Motor neuron (in vitro differentiated cells): ENCODE data around the gene SAMSN1. TPM values are rescaled to one million over a fixed set of nuclear protein-coding genes. Genes with fewer than 3 reads are reported as not detected.
"Not testable (repeated sequence)": the region's sequence is repeated elsewhere in the genome, so short reads cannot be mapped to it uniquely, and the experiment has no call there.

Experiments
- ATAC-seq, 8 experiments: fragments of 200-7000 bp; cut with Tn5 transposase; replicated peaks in 6 of 8; 2 replicates each; pipeline ENCODE4 v1.8.0; 2021; ENCODE audit warnings: mild to moderate bottlenecking in 8 of 8, moderate library complexity in 8 of 8
- H3K27ac ChIP-seq, 2 donors: fragments of 250-450 bp; sonication (Bioruptor Pico); 2 replicates each; pipeline ENCODE4 v1.9.0; 2021; ENCODE audit warnings: antibody characterized with exemption in 2 of 2, mild to moderate bottlenecking in 2 of 2, moderate library complexity in 1 of 2
- H3K4me1 ChIP-seq, 2 donors: fragments of 250-450 bp; sonication (Bioruptor Pico); replicated peaks in 1 of 2; 2 replicates each; pipeline ENCODE4 v1.6.1; 2021; ENCODE audit warnings: antibody characterized with exemption in 2 of 2, mild to moderate bottlenecking in 2 of 2, moderate library complexity in 1 of 2
- H3K4me3 ChIP-seq, 5 donors: fragments of 250-450 bp; sonication (Bioruptor Pico); 2 replicates each; pipeline ENCODE4 v1.9.0; 2021; ENCODE audit warnings: antibody characterized with exemption in 5 of 5, mild to moderate bottlenecking in 5 of 5, moderate library complexity in 4 of 5
- WGBS, 10 experiments: fragments of 450-650 bp; shearing (Covaris generic); methylation state at CpG; one replicate each; pipeline ENCODE4 v1.0.0; 2022; 5-methylcytosine and 5-hydroxymethylcytosine counted together
- in situ Hi-C, 9 experiments: fragments of 400-800 bp; cut with MboI; loops; one replicate each; pipeline ENCODE4 v1.15.0; 2021; ENCODE audit warnings: low sequenced_read_pairs in 9 of 9, low pct_unique_long_range_greater_than_20kb in 2 of 9; ENCODE audit not compliant: unreplicated experiment in 9 of 9
- total RNA-seq, 8 experiments: library from RNA; unstranded; fragments of 300-600 nt; gene quantifications; 2 replicates each; pipeline versions ENCODE4 v1.2.3 to v1.2.4, GENCODE V29; 2022

Gene SAMSN1
- total RNA-seq, 8 experiments from 2014 or later: 0.29 to 1.5 (median 0.34) TPM; not detected in 2

DNA sequence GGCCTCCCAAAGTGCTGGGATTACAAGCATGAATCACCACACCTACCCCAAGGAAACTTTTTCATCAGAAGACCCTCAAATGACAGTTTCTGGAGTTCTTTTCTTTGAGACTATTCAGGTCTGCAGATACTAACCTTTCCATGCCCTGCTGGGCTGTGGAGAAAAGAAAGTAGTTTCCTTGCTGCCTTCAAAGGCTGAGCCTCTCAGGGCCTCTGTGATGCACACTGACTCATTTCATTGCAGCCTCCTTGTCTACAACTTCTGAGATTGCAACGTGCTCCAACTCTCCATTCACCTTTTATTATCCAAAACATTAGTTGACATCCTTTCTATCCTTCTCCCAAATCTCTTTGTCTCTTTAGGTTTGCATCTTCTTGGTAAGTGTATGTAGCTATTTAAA is 8.8 kb upstream of the SAMSN1 start:
- 0 to 86% (median 29%) methylated on average over 1 of the region's 1 CpG; no CpG with 5 or more reads in 1 of the 10 experiments for WGBS, 10 experiments
- in situ Hi-C loops: no loop called here
- ATAC-seq: no peak

DNA sequence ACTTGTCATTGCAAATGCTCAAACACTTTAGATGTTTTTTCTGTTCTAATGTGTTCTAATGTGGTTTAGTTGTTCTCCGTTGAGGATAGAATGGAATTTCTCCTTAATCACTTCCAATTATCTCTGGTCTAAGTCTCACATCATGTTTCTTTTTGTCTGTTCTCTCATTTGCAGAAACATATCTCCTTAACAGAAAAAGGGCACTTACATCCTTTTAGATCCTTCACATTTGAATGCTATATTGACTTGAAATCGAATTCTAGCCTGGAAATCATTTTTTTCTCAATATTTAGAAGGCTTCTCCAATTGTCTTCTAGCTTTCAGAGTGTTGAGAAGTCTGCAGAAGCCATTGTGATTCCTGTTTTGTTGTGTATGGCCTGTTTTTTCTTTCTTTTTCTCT is 7.3 kb upstream of the SAMSN1 start:
- in situ Hi-C loops: no loop called here
- Histone ChIP-seq H3K4me3 (no peak overlapping the region), H3K4me1 (no peaks in the 10 kb centered on the region), H3K27ac (no peak overlapping the region)
- WGBS, 10 experiments: 0 to 87% (median 68%) methylated on average over 1 to 2 of the region's 2 CpGs
- no peak for ATAC-seq

More for the DNA sequence above, 8.8 kb upstream of the SAMSN1 start:
- Histone ChIP-seq H3K27ac (no peak overlapping the region), H3K4me1 (no peaks in the 10 kb centered on the region), H3K4me3 (no peak overlapping the region)

DNA sequence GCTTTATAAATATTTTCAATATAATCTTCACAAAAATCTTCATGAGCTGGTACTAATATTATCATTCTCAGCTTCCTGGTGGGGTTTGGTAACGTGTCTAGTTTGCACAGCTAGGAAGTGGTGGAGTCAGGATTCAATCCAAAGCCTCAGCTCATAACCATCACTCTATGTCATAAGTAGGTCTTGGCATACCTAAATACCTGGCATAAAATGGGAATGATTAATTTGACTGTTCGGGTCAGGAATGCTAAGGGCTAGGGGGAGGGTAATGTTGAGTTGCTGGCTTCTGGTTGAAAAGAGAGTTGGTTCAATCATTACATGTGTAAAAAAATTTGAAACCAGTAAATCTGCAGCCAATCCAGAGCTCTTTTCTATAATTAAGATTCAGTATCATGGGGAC is 5.6 kb upstream of the SAMSN1 start:
- ATAC-seq: no peak
- WGBS, 10 experiments: 13 to 100% (median 78%) methylated on average over 1 to 2 of the region's 2 CpGs; no CpG with 5 or more reads in 3 of the 10 experiments
- Histone ChIP-seq H3K4me1 (no peaks in the 10 kb centered on the region), H3K27ac (no peak overlapping the region), H3K4me3 (no peak overlapping the region)
- in situ Hi-C loops: no loop called here

DNA sequence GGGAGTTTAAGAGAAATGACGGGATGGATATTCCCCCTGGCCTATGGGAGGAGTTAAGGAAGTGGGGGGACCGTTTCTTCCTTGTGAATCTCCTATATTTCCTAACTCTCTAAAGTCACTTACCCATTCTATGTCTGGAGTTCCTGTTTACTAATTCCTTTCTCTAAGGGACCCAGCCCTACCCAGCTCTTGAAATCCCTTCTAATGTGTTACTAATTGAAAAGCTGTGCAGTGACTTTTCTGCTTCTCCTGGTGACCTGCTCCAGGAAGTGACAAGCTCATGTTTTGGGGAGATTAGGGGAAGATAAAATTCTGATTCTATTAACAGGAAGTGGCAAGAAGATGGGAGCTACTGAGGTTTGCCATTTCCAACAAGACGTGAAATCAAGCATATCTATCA is 4.0 kb upstream of the SAMSN1 start:
- Histone ChIP-seq H3K27ac (no peak overlapping the region), H3K4me1 (no peaks in the 10 kb centered on the region), H3K4me3 (no peak overlapping the region)
- 0 to 100% (median 62%) methylated on average over 1 to 3 of the region's 3 CpGs; no CpG with 5 or more reads in 2 of the 10 experiments for WGBS, 10 experiments
- in situ Hi-C loops: no loop called here
- no peak for ATAC-seq

DNA sequence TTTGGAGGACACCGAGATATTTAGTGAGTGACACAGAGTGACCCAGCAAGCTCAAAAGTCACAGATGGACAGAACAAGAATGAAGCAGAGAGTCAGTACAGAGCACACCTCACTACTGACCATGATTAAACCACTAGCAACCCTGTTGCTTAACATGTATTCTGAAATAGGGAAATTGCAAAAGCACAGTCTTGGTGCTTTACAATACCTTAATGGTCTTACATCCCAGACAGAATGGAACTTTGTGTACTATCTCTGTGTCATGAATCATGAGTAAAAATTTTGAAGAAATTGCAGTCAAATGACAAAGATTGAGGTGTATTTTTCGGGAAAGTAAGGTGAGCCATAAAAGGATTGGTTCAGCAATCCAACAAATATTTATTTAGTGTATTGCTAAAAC is 2.7 kb upstream of the SAMSN1 start:
- Histone ChIP-seq H3K4me3 (no peak overlapping the region), H3K27ac (no peak overlapping the region), H3K4me1 (no peaks in the 10 kb centered on the region)
- 8 to 100% (median 67%) methylated on average over 1 to 2 of the region's 2 CpGs; no CpG with 5 or more reads in 1 of the 10 experiments for WGBS, 10 experiments
- ATAC-seq: no peak
- in situ Hi-C loops: no loop called here

DNA sequence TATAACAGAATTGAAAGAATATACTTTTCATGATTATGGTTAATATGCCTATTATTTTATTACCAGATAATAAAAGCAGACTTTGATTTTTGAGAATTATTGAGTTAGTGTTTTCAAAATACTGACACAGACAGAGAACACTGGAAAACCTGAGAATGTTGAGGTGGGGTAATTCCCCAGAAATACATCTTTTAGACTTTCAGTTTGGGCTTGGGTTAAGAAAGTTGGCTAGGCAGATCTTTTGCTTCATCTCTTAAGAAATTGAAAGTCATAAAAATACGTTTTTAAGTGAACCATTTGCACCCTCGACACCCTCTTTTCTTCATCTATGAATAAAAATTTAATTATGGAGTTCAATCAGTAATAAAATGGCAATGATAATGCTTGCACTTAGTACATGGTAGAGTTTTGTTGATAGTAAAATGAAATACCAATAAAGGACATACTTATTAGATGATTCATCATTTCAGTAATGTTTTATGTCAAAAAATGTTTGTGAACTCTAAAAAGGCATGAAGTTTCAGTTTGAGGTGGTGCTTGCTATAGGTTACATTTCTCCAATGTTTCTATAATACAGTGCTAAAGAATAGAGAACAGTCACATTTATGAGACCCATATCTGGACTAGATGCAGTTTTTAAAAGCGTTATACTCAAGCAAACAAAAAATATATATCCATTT is 1.9 kb upstream of the SAMSN1 start:
- 0 to 100% (median 42%) methylated on average over 1 to 3 of the region's 3 CpGs for WGBS, 10 experiments
- H3K4me3 ChIP-seq: no peak overlapping the region
- no peak for ATAC-seq
- H3K4me1 ChIP-seq: no peaks in the 10 kb centered on the region
- in situ Hi-C loops: no loop called here
- H3K27ac ChIP-seq: no peak overlapping the region

DNA sequence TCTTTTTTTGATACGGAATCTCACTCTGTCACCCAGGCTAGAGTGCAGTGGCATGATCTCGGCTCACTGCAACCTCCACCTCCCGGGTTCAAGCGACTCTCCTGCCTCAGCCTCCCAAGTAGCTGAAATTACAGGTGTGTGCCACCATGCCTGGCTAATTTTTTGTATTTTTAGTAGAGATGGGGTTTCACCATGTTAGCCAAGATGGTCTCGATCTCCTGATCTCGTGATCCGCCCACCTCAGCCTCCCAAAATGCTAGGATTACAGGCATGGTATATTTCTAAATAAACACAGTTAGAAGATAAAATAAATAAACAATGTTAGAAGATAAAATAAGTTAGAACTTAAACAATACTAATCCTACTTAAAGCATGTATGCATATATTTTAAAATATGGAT is 604 bp upstream of the SAMSN1 start:
- H3K4me3 ChIP-seq, ATAC-seq, H3K4me1 ChIP-seq, H3K27ac ChIP-seq, in situ Hi-C loops: not testable (repeated sequence)
- 0 to 100% (median 92%) methylated on average over 1 to 5 of the region's 7 CpGs; no CpG with 5 or more reads in 2 of the 10 experiments for WGBS, 10 experiments

DNA sequence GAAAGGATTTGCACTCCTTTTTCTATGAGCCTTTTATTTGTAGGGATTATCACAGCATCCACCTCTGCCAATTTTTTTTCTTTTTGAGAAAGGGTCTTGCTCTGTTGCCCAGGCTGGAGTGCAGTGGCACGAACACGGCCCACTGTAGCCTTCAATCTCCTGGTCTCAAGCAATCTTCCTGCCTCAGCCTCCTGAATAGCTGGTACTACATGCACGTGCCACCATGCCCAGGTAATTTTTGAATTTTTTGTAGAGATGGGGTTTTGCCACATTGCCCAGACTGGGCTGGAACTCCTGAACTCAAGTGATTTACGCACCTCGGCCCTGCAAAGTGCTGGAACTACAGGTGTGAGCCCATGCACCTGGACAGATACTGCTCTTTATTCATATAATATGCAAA is 2.1 kb downstream of the SAMSN1 start:
- no peak overlapping the region for H3K4me3 ChIP-seq
- no peak overlapping the region for H3K27ac ChIP-seq
- WGBS, 10 experiments: 0 to 100% (median 79%) methylated on average over 1 to 5 of the region's 5 CpGs; no CpG with 5 or more reads in 1 of the 10 experiments
- no peak for ATAC-seq
- in situ Hi-C loops: no loop called here
- no peaks in the 10 kb centered on the region for H3K4me1 ChIP-seq

DNA sequence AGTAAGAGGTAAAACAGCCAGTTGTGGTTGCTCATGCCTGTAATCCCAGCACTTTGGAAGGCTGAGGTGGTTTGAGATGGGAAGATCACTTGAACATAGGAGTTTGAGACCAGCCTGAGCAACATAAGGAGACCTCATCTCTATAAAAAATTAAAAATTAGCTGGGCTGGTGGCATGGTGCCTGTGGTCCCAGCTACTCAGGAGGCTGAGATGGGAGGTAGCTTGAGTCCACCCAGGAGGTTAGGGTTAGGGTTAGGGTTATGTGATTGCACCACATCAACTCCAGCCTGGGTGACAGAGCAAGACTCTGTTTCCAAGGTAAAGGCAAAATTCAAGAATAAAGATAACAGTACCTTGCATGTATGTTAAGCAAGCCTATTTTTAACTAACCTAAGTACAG is 3.5 kb downstream of the SAMSN1 start:
- Histone ChIP-seq H3K27ac (no peak overlapping the region), H3K4me1 (peaks cover 0 to 3% of the 10 kb centered on the region in 2 donors), H3K4me3 (no peak overlapping the region)
- in situ Hi-C loops: no loop called here
- no peak for ATAC-seq

DNA sequence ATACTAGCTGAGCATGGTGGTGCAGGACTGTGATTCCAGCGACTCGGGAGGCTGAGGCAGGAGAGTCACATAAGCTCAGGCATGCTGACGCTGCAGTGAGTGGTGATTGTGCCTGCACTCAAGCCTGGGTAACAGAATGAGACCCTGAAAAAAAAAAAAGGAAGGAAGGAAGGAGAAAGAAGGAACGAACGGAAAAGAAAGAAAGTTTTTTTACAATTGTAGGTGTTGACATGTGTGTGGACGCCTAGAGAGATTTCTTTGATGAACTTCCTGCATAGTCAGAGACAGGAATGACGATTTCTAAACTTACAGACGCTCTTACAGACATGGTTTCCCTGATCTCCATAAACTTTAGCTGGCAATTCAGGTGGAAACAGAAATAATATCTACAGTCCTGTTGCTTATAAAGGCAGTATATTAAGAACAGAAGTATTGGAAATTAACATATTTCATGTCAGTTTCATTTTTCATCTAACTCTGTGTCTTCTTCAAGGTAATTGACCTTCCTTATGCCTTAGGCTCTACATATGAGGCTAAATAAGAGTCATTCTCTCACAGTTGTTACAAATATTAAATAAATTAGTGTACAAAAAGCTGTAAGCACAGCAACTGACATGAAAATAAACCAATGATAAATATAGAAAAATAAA is 4.1 kb downstream of the SAMSN1 start:
- in situ Hi-C loops: no loop called here
- ATAC-seq: no peak
- Histone ChIP-seq H3K4me1 (peaks cover 0 to 3% of the 10 kb centered on the region in 2 donors), H3K4me3 (no peak overlapping the region), H3K27ac (no peak overlapping the region)
- 7 to 92% (median 82%) methylated on average over 2 to 8 of the region's 8 CpGs for WGBS, 10 experiments

DNA sequence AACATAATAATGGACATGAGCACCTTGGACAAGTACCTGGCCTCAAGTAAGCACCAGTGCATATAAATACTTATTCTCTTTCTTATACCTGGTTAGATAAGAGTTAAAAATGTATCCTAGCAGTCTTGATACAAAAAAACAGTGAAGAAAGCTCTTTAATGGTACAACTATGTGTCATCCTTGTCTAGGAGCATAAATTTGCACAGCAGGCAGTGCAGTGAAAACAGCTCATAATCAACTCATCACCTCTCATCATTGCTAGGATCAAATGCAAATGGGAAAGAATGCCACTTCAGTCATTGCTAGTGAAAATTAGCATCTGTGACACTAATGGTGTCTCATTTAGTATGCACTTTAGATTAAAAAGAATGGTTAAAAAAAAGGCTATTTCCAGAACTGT is 7.6 kb downstream of the SAMSN1 start:
- in situ Hi-C loops: no loop called here
- Histone ChIP-seq H3K27ac (no peak overlapping the region), H3K4me1 (peaks cover 0 to 3% of the 10 kb centered on the region in 2 donors), H3K4me3 (no peak overlapping the region)
- ATAC-seq: peak in 6 of 8 experiments; percentile 33 to 93 (median 52)

DNA sequence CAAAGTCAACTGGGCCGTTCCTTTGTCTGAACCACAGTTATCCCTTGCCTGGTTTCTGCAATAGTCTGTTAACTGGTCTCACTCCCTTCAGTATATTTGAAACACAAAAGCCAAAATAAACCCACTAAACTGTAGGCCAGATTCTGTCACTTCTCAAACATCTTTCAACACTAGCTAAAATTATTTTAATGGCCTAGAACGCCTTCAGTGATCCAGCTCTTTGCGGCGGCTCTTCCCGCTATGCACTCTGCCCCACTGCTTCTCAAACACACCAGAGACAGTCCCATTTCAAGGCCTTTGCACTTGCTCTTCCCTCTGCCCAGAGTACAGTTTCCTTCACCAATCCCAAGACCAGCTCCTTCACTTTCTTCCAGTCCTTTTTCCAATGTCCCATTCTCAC is 9.2 kb downstream of the SAMSN1 start:
- ATAC-seq: no peak
- WGBS, 10 experiments: 54 to 100% (median 86%) methylated on average over 1 to 5 of the region's 5 CpGs
- H3K4me1 ChIP-seq: peaks cover 0 to 3% of the 10 kb centered on the region in 2 donors
- in situ Hi-C loops: no loop called here
- H3K4me3 ChIP-seq: no peak overlapping the region
- H3K27ac ChIP-seq: no peak overlapping the region

DNA sequence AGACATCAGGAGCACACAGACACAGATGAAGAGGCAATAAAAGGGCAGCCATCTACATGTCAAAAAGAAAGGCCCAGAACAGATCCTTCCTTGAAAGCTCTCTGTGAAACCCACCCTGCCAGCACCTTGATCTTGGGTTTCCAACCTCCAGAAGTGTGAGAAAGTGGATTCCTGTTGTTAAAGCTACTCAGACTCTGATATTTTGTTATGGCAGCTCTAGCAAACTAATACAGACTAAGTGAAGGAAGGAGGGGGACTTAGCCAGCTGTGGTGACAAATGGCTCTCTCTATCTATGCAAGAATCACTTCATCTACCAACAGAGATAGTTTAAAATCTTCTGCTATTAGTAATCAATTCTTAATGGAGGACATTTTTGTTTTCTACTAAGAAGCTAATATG is 10.4 kb downstream of the SAMSN1 start:
- in situ Hi-C loops: no loop called here
- Histone ChIP-seq H3K4me3 (no peak overlapping the region), H3K27ac (no peak overlapping the region), H3K4me1 (peaks cover 0 to 7% of the 10 kb centered on the region in 2 donors)
- ATAC-seq: no peak
